Erythroblast (primary cell): Measurements from ENCODE around the gene MYO1F.

Source experiments
- GATA1 ChIP-seq: IDR thresholded peaks from 2 replicates; pipeline ENCODE4 v1.6.1; 2011; ENCODE audit warnings: low read depth, mild to moderate bottlenecking, control low read depth, low read length, moderate library complexity
- POLR2A ChIP-seq: IDR thresholded peaks from 2 replicates; pipeline ENCODE4 v1.6.1; 2011; ENCODE audit warnings: mild to moderate bottlenecking, low read length

GRCh38 chr19:8607386-8607785 lies 30.1 kb upstream of the MYO1F start:
- TF ChIP-seq POLR2A, result no peak
- TF ChIP-seq GATA1, result no peak
